Activated CD4-positive, alpha-beta T cell treated with anti-CD3 and anti-CD28 coated beads, Interleukin-2, amount 50 U/mL, for 1 hour (primary cell): ENCODE measurements around the gene RAD51B.

Experiments
- DNase-seq: peaks from one replicate; pipeline ENCODE4 v3.0.0-alpha.2; 2020

The RAD51B gene

DNA sequence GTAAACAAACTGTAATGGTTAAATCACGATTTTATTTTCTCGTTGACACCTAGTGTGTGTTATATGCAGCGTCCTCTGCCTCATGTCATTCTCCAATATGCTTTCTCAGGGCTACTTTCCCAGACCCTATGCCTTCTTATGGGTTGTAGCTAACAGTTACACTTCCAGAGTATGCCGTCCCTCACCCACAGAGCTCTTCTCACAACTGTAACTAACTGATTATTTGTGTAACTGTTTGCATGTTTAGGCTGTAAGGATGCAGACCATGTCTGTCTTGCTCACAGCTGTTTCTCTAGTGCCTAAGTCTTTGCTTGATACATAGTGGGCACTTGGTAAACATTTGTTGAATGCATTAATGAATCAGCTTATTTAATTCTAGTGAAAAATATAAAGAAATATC lies 555.8 kb downstream of the RAD51B start:
- no peak for DNase-seq

DNA sequence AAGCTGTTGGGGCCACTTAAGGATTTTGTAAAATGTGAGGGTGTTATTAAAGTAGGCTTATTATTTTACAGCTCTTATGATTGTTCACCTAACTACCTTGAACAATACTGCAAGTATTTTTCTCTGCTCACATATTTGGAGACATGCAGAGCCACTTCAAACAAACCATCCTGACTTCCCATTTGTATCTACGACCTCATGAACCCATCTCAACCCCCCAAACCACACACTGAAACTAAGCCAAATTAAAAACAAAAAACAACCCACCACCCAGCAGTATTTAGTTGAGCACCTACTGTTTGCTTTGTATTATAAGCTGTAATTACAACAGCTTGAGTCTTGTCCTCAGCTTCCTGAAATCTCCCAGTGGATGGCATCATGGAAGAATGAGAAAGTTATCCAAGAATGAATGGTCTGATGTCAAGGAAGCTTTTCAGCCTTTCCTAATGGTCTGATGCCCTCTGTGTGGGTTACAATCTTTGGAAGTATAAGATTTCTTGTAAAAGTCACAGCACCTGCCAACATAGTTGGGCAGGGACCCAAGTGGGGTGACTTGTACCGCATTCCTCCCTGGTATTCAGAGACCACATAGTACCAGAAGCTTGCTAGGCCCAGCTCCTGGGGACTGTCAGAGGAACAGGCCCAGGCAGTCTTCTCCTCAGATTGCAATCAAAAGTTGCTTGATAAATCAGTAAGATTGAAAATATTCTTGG lies 556.6 kb downstream of the RAD51B start:
- DNase-seq, result no peak

DNA sequence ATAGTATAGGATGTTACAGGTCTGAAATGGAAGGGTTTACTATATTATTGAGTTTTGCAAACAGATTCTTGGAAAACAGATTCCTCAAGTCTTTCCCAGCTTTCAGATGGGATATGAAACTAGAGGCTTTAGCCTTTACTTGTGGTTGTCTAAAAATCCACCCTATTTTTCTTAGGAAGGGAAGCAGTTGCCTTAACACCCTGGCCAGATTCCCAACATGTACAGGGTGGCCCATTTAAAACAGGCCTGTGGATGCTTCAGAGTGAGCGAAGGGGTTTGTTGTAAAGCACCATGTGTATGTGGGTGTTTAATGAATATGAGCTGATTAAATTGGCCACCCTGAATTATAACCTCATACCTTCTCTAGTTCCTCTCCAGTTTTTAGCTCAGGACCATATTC lies 557.4 kb downstream of the RAD51B start:
- no peak for DNase-seq

DNA sequence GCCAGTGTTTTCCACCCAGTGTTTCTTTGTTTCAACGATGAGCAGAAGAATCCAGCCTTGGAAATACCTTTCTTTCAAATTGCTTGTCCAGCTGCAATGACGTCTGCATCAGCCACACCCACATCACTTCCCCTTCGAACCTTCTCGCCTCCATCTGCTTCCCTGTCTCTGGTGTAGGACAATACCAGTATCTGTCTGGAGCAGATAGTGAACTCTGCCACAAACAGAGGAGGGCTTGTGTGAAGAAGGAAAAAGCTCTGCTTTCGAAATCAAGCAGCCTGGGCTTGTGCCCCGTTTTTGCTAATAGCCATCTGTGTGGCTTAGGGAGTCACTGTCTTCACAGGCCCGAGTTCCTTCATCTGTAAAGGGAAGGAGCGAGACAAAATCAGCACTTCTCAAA lies 557.9 kb downstream of the RAD51B start:
- no peak for DNase-seq

DNA sequence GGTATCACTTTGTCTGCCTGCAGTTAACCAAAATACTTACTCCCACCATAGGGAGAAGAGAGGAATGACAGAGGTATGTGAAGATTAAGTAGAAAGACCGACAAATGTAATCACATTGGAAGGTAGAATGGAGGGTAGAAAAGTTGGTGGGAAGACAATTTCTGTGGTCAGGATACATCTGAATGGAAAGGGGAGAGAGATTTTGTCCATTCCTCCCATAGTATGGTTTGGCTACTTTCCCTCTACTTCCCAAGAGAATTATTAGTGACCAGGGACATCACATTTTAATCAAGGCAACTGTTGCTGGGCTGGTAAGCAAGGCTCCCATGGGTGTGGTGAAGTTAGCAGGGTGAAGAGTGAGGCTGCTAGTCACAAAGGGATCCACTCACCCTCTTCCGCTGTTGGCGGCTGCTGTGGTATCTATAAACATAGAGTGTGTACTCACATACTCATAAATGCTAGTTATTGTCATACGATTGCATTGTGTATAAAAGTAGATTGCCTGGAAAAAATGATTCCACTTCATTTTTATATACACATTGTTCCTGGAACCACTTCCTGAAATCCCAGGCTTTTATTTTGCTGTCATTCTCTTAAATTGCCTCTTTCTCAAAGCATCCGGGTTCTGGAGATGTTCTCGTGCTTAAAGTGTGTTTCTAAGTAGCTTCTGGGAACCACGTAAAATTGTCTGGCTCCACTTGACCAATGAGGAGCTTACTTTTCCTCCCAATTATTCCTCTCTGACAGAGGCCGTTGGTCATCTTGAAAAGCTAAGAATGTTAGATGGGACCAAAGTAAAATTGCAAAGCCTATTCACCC lies 560.1 kb downstream of the RAD51B start:
- peak; percentile 34 for DNase-seq

DNA sequence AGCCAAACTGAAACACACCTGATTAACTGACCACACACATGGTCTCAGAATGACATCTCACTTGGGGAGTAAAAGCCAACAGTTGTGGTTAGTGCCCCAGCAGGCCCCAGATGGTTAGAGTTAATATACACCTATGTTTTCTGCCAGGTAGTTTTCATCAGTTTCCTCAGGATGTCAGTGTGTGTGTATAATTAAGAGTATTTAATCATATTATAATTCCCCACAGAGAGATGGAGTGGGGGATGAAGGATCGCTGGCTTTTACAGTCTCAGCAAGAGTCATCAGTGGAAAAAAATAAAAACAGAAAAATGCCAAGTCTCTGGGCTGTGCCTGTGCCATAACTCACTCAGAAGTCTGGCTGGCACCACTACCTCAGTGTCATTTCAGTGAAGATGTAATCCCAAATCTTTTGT lies 560.8 kb downstream of the RAD51B start:
- DNase-seq, result no peak

DNA sequence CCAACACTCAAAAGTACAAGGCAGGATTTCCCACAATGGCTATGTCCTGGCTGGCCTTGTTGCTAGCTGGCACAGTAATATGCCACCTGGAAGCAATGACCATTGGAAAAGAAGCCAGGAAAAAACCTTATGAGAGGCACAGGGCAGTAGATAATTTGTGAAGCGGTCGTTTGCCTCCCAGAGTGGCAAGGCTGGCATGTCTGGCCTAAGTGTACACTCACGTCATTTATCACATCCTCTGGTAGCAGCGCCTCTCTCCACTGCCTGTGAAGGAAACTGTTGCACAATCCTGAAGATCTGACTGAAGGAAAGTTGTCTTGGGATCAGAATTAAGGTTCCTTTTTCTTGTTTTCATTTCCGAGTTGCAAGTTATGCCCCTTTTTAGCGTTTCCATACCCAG lies 564.8 kb downstream of the RAD51B start:
- no peak for DNase-seq

DNA sequence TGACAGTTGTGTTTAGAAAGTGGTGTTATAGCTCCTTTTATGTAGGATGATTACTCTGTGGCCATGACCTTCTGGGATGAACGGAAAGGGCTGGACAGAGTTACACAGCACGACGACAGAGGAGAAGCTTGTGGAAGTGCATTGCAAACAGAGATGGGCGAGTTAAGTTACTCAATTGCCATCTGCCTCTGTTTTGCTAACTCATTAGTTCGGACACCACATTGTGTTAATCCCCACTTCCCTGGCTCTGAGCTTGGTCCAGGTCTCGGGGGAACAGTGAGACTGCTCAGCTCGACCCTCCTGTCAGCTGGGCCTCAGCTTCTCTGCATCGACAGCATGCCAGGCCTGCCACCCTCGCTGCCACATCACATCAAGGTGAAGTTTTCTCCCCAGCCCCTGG lies 565.3 kb downstream of the RAD51B start:
- no peak for DNase-seq

DNA sequence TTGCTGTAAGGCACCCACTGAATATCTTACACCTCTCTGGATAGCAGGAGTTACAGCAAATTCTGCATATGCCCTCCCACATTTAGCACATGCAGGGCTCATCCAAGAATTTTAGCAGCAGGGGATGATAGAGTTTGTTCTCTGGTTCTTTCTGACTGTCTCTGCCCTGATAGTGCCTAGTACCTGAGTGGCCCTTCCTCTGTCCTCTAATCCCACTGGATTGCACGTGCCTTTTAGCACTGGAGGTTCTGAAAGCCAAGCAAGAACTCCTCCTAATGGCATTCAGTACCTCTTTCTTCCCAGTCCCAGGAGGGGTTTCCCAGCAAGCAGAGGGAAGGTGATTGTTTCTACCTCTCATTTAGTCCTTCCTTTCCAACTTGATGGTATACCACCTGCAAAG lies 566.9 kb downstream of the RAD51B start:
- no peak for DNase-seq

DNA sequence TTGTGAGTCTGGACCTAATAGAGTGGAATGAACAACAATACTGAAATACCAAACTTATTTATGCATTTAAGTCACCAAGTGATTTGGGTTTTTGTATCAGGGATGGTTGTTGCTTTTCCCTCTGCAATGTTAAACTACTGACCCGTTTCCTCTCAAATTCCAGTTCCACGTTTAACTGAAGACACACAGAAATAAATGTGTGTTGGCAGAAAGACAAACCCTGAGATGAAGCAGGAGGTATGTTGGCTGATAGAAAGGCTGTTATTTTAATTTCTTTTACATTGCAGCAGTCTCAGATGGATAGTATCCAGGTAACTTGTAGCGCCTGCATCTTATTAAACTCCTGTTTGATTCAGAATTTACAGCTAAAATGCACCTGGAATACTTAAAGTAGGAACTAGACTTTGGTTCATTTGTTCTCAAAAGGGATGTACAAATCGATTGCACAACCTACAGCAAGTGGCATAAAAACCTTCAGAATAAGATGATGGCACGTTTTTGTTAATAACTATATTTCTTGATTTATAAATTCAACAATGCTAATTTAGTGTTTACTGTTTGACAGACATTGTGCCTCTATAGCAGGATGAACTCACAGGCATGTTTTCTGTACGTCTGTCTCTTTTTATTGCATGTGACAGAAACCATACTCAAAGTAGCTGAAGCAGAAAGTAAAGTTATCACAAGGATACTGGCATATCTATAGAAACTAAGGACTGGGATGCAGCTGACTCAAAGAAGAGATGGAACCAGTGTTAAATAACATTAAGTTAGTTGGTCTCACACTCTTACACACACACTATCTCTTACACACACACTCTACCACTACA lies 567.6 kb downstream of the RAD51B start:
- no peak for DNase-seq

DNA sequence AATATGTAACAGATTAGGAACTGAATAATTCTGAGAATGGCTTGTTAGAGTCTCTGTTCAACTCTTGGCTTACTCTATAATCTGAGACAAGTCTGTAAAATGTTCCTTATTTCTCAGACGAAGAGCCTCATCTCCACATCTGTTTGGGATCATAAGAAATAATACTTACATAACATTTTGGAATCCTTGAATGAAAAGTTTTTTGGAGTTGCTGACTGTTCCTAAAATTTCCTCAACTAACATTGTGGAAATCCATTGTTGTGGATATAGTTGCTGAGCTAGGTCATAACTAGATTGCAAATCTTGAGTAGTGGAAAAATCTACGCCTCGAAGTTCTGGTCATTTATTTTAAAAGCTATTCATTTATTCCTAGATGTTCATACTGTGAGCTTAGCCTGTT lies 570.4 kb downstream of the RAD51B start:
- no peak for DNase-seq

DNA sequence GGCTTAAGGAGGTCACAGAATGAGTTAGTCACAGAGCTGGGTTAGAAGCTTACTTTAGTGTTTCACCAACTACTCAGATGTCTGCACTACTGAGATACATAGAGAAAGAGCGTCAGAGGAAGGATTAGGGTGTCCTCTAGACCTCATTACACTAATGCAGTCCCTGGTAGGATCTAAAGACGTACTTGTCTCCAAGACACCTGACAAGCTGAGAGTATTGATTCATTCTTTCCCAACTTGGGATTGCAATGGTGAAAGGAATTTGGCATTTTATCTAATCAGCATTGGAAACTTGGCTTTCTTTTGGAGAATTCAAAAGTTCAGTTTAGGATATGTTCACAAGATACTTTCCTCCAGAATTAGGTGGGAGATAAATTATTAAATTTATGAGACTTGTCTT lies 571.2 kb downstream of the RAD51B start:
- no peak for DNase-seq

DNA sequence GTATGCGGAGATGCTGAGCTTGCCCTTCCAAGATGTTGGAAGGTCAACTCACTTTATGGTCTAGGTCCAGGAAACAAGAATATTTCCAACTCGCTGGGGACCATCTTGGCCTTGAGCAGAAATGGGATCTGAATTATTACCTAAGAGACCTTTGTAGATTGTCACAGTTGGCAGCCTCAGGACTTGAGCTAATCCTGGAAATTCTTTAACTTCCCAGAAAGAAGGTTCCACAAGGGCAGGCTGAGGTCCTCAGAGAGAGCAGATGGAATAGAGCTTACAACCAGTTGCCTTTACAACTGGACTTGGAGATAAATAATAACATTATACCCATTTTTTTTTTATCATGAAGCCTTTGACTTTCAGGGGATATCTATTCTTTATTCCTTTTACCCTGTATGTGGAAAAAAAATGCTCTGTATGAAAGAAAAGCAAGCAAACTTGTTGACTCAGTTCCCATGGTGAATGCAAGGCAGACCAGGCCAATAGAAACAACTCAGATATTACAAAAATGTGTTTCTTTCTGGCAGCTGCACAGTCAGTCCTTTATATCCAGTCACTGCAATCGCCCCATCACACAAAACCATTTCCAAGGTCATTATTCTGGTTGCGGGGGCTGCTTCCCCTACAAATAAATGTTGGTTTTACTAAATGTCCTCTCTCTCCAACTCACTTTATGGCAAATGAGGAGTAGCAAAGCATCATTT lies 571.9 kb downstream of the RAD51B start:
- no peak for DNase-seq

DNA sequence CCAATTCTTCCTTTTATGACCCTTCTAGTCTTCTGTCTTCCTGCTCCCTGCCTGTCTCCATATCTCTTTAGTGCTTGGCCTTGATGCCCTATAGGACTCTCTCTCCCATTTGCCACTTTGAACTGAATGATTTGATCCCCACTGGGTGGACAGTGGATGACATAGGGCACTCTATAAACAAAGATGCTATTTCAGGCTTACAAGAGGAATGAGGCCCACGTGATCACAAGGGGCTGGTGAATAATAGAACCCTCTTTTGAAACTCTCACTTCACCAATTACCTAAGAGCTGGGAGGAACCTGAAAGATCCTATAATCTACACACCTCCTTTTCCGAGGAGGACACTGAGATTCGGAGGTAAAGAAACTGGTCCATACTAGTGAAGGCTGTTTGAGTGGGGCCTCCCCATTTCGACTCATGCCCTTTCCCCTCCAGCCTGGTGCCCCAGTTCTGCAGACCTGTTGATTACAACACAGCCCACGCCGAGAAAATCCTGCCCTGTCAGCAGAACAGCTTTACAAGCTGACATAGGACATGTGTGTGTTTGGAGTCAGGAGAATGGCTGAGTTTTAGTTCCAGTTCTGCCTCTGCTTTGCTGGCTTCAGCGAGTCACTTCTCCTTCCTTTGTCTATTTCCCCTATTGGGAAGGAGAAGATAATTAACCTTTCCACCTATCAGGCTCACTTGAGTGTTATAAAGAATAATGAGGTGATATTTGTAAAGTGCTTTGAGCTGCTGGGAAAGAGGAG lies 573.0 kb downstream of the RAD51B start:
- no peak for DNase-seq

DNA sequence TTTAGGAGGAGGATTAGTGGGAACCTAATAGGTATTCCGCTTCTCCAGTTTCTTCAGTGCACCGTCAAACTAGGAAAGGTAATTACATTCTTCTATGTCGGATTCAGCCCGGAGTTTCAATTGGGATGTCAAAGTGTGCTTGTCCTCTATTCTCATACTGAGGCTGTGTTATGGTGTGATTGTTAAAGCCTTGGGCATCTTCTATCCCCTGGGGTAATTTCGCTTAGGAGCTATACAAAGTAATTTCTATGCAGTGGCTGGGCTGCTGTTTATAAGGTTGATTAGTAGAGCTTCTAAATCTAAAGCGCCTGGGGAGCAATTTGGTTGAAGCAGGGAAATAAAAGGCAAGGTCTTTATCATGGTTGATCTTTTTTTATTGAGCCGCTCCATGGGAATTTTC lies 573.7 kb downstream of the RAD51B start:
- DNase-seq, result no peak

DNA sequence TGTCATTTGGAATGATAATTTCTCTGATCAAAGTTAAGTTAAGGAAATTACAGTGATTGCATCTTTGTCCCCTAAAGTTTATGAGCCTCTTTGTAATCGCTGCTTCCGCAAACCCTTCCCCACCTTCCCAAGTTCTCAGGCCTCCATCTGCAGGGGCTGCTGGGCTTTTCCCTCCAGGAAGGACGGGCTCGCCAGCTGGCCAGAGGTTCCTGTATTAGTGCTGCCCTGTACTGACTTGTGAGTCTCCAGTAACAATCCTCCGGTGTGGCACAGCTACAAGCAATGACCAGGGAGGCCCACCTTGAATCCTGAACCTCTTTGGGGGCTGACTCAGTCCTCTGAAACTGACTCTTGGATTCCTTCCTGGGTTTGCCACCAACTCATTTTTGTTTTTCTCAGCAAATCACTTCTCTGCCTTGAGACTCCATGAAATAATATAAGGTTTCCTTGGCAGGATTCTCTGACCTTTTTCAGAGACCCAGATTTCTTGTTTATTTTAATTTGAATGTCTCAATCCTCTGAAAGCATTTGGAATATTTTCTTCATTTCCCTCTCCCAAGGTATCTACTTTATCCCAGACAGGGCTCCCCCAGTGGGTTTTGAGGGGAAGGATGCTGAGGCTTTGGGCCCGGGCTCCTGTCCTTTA lies 574.7 kb downstream of the RAD51B start:
- no peak for DNase-seq

DNA sequence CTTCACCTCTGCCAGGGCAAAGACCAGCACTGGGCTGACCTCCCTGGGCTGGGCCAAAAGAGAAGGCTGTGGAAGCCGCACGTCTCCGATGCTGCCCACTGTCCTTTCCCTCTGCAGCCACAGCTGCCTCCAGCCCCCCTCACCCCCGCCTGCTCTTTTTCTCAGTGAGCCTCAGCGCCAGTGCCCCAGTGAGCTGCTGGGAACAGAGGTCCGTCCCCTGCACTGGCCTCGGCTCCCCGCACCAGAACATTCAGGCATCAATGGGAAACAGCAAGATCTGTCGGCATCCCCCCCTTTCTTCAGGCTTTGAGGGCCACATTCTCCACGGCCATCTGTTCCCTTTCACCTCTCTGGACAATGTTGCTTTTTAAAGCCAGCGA lies 575.2 kb downstream of the RAD51B start:
- DNase-seq, result no peak

DNA sequence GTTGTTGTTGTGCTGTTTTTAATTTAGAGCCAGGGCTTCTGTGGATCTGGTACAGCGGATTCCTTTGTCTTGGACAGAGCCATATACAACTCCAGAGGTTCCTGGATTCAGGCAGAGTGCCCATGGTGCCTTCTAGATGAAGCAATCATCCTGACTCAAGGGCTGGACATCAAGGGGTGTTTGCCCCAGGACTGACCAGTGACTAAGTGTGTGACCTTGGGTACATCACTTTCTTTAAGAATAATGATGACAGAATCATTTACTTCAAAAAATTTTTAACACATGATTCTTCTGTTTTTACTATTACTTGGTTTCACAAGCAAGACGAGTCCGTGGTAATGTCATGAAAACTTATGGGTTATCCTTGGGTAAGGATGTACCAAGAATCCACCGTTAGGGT lies 576.0 kb downstream of the RAD51B start:
- no peak for DNase-seq

DNA sequence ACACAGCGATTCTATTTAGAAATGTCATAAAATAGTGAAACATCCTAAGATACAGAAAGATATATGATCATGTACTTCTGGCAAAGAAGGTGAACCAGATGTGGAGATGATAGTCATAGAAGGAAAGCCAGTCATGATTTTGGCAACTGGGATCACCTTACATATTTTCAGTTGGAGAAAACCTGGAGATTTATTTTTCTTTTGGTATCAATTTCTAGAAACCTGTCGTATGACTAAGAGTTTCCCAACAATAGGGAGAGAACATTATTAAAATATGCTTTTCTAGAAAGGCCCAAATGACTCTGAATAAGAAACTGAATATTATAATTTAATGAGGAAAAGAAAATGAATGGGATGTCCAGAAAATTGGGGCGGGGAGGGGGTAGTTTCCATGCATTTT lies 576.9 kb downstream of the RAD51B start:
- DNase-seq, result no peak

DNA sequence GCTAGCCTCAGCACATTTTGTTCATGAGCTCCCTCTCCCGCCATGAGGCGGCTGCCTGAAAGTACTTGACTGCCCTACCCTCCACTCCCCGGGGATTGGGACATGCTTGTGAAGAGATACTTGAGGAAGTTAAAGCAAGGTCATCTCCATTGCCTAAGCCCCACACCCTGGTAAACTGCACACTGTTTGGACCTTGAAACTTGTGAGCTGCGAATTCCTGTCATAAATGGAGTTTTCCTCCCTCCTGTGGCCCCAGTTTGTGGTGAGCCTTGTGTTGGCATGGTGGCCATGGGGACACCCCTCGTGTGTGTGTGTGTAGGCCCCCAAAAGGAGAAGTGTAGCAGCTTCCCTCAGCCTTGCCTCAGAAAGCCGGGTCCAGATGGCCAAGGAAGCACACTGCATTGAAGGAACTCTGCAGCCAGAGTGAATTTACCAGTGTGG lies 577.8 kb downstream of the RAD51B start:
- no peak for DNase-seq

DNA sequence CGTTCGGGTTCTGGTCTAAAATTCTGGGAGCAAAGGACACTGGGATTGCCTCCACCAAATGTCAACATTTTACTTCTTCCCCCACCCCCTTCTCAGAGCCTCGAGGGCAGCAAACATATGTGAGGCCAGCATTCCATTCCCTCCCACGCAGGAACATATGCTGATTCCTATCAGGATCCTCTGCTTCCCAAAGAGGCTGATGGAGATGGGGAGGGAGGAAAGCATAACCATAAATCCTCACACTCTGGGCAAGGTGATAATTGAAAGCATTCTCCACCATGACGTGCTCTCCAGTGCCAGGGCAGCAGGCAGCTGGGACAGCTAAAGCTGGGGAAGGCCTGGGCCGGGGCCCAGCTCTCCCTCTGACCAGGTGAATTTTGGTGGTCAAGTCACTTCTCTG lies 578.2 kb downstream of the RAD51B start:
- no peak for DNase-seq

DNA sequence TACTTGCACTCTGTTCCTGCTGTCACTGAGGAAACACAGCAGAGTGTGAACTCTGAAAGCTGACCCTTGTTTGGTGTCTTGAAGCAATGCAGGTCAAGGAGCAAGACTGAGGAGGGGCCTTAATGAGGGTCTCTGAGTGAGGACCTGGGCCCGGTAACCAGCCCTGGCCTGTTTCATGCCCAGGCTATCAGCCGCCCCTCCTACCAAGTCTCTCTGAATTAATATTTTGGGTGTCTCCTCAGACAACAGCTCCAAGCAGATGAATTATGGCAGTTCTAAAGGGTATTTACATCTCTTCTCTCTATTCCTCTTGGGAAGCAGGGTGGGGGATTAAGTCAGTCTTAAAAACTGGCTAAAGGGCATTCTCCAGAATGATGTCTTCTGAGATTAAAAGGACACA lies 578.8 kb downstream of the RAD51B start:
- no peak for DNase-seq
